Suprapubic skin (tissue), 4 donors: ENCODE data around the gene TBXAS1. TPM values are rescaled to one million over a fixed set of nuclear protein-coding genes. Genes with fewer than 3 reads are reported as not detected.

Experiments
- DNase-seq, 2 donors: peaks; one replicate each; pipeline ENCODE4 v3.0.0-alpha.2; 2019; ENCODE audit warnings: low spot score in 2 of 2
- H3K27ac ChIP-seq: fragments of 200-600 bp; sonication (generic); one replicate; pipeline ENCODE4 v1.5.1; 2019
- H3K27me3 ChIP-seq: fragments of 200-600 bp; sonication (generic); one replicate; pipeline ENCODE4 v1.5.1; 2019
- H3K36me3 ChIP-seq: fragments of 200-600 bp; sonication (generic); one replicate; pipeline ENCODE4 v1.5.1; 2019
- H3K4me1 ChIP-seq: fragments of 200-600 bp; sonication (generic); one replicate; pipeline ENCODE4 v1.5.1; 2019
- H3K4me3 ChIP-seq: fragments of 200-600 bp; sonication (generic); one replicate; pipeline ENCODE4 v1.5.1; 2019; ENCODE audit warnings: mild to moderate bottlenecking
- H3K9me3 ChIP-seq: fragments of 200-600 bp; sonication (generic); one replicate; pipeline ENCODE4 v1.5.1; 2019
- CTCF ChIP-seq, 2 donors: fragments of 200-600 bp in 1 of 2; fragments of 450-650 bp in 1 of 2; sonication (generic) in 1 of 2; IDR thresholded peaks; one replicate each; pipeline ENCODE4 v1.5.1; 2016 to 2019; ENCODE audit warnings: antibody characterized with exemption in 2 of 2, mild to moderate bottlenecking in 1 of 2, moderate library complexity in 1 of 2
- EP300 ChIP-seq: sonication (generic); formaldehyde crosslinking; IDR thresholded peaks from one replicate; pipeline ENCODE4 v1.6.1; 2017; ENCODE audit warnings: antibody characterized with exemption
- POLR2A ChIP-seq, 2 donors: fragments of 450-650 bp; IDR thresholded peaks; one replicate each; pipeline ENCODE4 v1.6.1; 2017; ENCODE audit warnings: antibody characterized with exemption in 2 of 2, mild to moderate bottlenecking in 2 of 2, moderate library complexity in 2 of 2
- POLR2AphosphoS5 ChIP-seq, 3 donors: sonication (generic); formaldehyde crosslinking; IDR thresholded peaks; one replicate each; pipeline ENCODE4 v1.6.1; 2017; ENCODE audit warnings: antibody characterized with exemption in 3 of 3
- WGBS: methylation state at CpG from one replicate; pipeline ENCODE4 v1.1.5; 2018; 5-methylcytosine and 5-hydroxymethylcytosine counted together
- total RNA-seq, 4 donors: library from RNA; depleted of rRNA; stranded (reverse); fragments of >200 nt; gene quantifications; one replicate each; pipeline ENCODE4 v1.1.0, GENCODE V29; 2016

TBXAS1 gene
- total RNA-seq, 4 donors from 2014 or later, result 1.4 to 2.4 (median 2.1) TPM

DNA sequence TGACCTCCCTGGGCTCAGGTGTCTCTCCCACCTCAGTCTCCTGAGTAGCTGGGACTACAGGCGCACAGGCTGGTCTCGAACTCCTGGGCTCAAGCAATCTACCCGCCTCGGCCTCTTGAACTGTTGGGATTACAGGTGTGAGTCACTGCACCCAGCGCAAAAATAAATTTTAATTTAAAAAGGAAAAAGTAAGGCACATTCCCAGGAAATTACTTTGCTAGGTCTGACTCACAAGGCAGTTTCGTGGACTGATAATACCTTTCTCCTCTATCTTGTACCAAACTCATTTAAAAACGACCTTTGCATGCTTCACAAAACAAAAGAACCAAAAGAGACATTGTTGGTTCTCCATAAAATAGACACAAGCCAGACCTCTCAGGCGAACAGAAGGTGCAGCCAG is 204.0 kb downstream of the TBXAS1 start:
- peaks cover 13% of the 10 kb centered on the region for H3K36me3 ChIP-seq
- TF ChIP-seq POLR2AphosphoS5 (IDR thresholded peaks at IDR 0.05) (no peak), POLR2A (IDR thresholded peaks at IDR 0.05) (no peak), EP300 (no peak), CTCF (IDR thresholded peaks at IDR 0.05) (no peak)
- H3K27ac ChIP-seq, result no peak overlapping the region
- no peak overlapping the region for H3K4me3 ChIP-seq
- no peak for DNase-seq
- no peaks in the 10 kb centered on the region for H3K4me1 ChIP-seq
- H3K27me3 ChIP-seq, result no peaks in the 10 kb centered on the region
- H3K9me3 ChIP-seq, result no peaks in the 10 kb centered on the region
- WGBS, result 87% methylated on average over 8 of the region's 8 CpGs

- no peak overlapping the region for H3K27ac ChIP-seq
- peaks cover 14% of the 10 kb centered on the region for H3K36me3 ChIP-seq
Measured at GRCh38 chr7:140033779-140034363, 204.8 kb downstream of the TBXAS1 start.

GRCh38 chr7:140034421-140034820 is 205.4 kb downstream of the TBXAS1 start:
- peaks cover 14% of the 10 kb centered on the region for H3K36me3 ChIP-seq
- no peak for DNase-seq
- no peaks in the 10 kb centered on the region for H3K9me3 ChIP-seq
- no peaks in the 10 kb centered on the region for H3K4me1 ChIP-seq
- H3K4me3 ChIP-seq, result no peak overlapping the region
- TF ChIP-seq CTCF (IDR thresholded peaks at IDR 0.05), result no peak
- no peak for TF ChIP-seq POLR2A (IDR thresholded peaks at IDR 0.05)
- TF ChIP-seq POLR2AphosphoS5 (IDR thresholded peaks at IDR 0.05), result no peak
- no peak for TF ChIP-seq EP300
- H3K27me3 ChIP-seq, result no peaks in the 10 kb centered on the region
- H3K27ac ChIP-seq, result no peak overlapping the region

More at GRCh38 chr7:140033779-140034363, 204.8 kb downstream of the TBXAS1 start:
- peak in 1 of 2 donors; percentile 61 for DNase-seq
- Histone ChIP-seq H3K9me3 (no peaks in the 10 kb centered on the region), H3K4me1 (no peaks in the 10 kb centered on the region), H3K4me3 (no peak overlapping the region), H3K27me3 (no peaks in the 10 kb centered on the region)
- TF ChIP-seq POLR2AphosphoS5 (IDR thresholded peaks at IDR 0.05) (no peak), CTCF (IDR thresholded peaks at IDR 0.05) (no peak)
- WGBS, result 71% methylated on average over 14 of the region's 14 CpGs

DNA sequence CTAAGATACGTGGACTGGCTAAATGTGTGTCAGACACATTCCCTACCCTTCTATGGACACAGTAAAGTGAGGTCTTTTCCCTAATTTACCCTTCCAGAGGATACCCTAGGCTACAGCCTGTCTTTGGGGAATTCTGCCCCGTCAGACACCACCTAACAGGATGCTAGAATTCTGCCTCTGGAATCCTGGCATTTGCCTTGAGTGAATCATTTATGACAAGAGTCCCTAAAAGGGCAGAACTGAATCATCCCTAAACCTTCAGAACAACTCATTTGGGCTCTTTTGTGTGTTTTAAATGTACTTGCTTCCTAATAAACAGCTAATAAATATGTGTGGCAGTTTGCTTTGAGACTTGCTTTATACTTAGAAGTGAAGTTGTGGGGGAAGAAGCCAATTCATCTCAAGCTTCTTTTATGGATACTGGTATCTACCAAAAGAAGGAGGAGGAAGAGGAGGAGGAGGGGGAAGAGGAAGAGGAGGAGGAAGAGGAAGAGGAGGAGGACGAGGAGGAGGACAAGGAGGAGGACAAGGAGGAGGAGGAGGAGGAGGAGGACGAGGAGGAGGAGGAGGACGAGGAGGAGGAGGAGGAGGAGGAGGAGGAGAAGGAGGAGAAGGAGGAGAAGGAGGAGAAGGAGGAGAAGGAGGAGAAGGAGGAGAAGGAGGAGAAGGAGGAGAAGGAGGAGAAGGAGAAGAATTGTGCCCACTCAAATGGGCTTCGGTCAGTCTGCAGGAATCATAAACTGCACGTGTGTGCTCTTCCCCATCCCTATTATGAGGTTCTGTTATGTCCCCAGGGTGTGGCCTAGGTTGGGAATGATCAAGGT is 206.5 kb downstream of the TBXAS1 start:
- Histone ChIP-seq H3K9me3 (no peaks in the 10 kb centered on the region), H3K27me3 (no peaks in the 10 kb centered on the region), H3K4me1 (no peaks in the 10 kb centered on the region), H3K4me3 (no peak overlapping the region), H3K36me3 (peaks cover 20% of the 10 kb centered on the region), H3K27ac (no peak overlapping the region)
- TF ChIP-seq EP300 (no peak), POLR2A (IDR thresholded peaks at IDR 0.05) (no peak), CTCF (IDR thresholded peaks at IDR 0.05) (no peak), POLR2AphosphoS5 (IDR thresholded peaks at IDR 0.05) (no peak)
- DNase-seq, result no peak
- 84% methylated on average over 4 of the region's 7 CpGs for WGBS

- no peak for DNase-seq
- Histone ChIP-seq H3K4me3 (no peak overlapping the region), H3K4me1 (no peaks in the 10 kb centered on the region), H3K36me3 (peaks cover 28% of the 10 kb centered on the region), H3K9me3 (no peaks in the 10 kb centered on the region), H3K27me3 (no peaks in the 10 kb centered on the region), H3K27ac (no peak overlapping the region)
- no peak for TF ChIP-seq POLR2AphosphoS5 (IDR thresholded peaks at IDR 0.05)
- WGBS, result 78% methylated on average over 11 of the region's 11 CpGs
Measured at GRCh38 chr7:140036224-140036962, 207.3 kb downstream of the TBXAS1 start.
